ENCODE data around the gene ITGB3BP.

The ITGB3BP gene

DNA sequence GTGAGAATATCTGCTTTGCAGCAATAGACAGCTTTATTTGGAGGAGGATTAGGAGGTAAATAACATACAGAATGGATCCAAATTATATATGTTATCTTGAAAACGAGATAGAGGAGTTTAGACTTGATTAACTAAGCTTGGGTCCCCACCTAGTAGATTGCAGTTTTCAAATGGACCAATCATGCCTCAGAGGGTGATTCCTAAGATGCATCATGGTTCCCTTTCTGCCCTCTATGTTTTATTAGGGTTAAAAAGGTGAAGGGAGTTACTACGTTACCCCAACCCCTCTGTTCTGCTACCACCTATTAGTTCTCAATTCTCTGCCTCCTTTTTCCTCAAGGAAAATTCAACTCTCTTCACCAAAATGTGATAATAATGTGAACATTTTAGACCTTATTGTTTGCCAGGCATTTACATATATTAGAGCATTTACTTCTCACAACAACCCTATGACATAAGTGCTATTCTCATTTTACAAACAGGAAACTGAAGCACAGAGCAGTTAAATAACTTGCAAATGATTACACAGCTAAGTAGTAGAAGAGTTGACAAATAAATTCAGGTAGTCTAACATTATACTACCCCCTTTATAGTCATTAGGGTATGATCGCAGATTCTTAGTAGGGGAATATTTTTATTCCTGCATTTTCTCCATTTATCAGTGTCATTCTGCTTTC lies 46.8 kb upstream of the ITGB3BP start:
- no peaks in the 10 kb centered on the region for H3K4me1 ChIP-seq (ENCODE audit: control insufficient read depth, insufficient read depth, low read length)
- no peaks in the 10 kb centered on the region; a peak in 1 of 3 replicates for H3K36me3 ChIP-seq (ENCODE audit: control insufficient read depth in 2 of 2, insufficient read depth in 1 of 2, low read length in 2 of 2)
- H3K9me3 ChIP-seq (ENCODE audit: control insufficient read depth, insufficient read depth, low read depth, low read length): no peaks in the 10 kb centered on the region
- POLR2A ChIA-PET: no interaction called here
- no peak overlapping the region for H3K4me3 ChIP-seq (ENCODE audit: low read depth, low read length)
- H3K27ac ChIP-seq (ENCODE audit: extremely low read depth, low read depth, low read length): no peak overlapping the region
- TF ChIP-seq ZNF302 (tag by site-specific recombination; IDR thresholded peaks at IDR 0.05; ENCODE audit: low read depth): no peak
- no peak for TF ChIP-seq ZNF155 (tag by site-specific recombination; IDR thresholded peaks at IDR 0.05)
- TF ChIP-seq ZNF341 (tag by site-specific recombination; IDR thresholded peaks at IDR 0.05; ENCODE audit: low read depth): no peak
- CTCF ChIA-PET: interaction anchor here (0.6 kb wide), 1 partner anchor 15 kb away, joined by 3 read pairs; no protein-coding TSS in a partner anchor

DNA sequence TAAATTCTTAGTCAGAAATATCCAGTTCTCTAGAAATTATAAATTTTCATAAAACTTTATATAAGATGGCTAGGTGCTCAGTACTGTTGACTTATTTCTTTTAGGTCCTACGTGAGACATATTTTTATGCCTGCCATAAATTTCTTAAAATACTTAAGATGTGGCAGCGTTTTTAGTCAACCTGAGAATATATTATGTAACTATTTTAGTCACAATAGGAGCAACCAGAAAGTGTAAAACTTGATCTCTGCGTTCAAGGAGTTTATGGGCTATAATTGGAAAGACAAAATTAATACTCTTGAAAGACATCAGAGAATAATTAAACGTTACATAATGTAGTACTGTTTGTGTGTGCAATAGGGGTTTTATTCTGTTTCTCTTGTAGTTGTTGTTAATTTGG lies 46.0 kb upstream of the ITGB3BP start:
- ChIA-PET POLR2A (no interaction called here), CTCF (interaction anchor here (1.5 kb wide), 1 partner anchor 11 kb away, joined by 7 read pairs; no protein-coding TSS in a partner anchor)
- Histone ChIP-seq H3K27ac (ENCODE audit: extremely low read depth, low read depth, low read length) (no peak overlapping the region), H3K4me1 (ENCODE audit: control insufficient read depth, insufficient read depth, low read length) (no peaks in the 10 kb centered on the region), H3K9me3 (ENCODE audit: control insufficient read depth, insufficient read depth, low read depth, low read length) (no peaks in the 10 kb centered on the region), H3K36me3 (ENCODE audit: control insufficient read depth in 2 of 2, insufficient read depth in 1 of 2, low read length in 2 of 2) (no peaks in the 10 kb centered on the region; a peak in 1 of 3 replicates), H3K4me3 (ENCODE audit: low read depth, low read length) (no peak overlapping the region)
- TF ChIP-seq SETDB1 (IDR thresholded peaks at IDR 0.05; ENCODE audit: insufficient read length, low read length) (no peak), TRIM28 (IDR thresholded peaks at IDR 0.05; ENCODE audit: borderline replicate concordance, low read length) (no peak), ZNF791 (tag by site-specific recombination; IDR thresholded peaks at IDR 0.05) (no peak)
- TF ChIP-seq, protein P1, sequence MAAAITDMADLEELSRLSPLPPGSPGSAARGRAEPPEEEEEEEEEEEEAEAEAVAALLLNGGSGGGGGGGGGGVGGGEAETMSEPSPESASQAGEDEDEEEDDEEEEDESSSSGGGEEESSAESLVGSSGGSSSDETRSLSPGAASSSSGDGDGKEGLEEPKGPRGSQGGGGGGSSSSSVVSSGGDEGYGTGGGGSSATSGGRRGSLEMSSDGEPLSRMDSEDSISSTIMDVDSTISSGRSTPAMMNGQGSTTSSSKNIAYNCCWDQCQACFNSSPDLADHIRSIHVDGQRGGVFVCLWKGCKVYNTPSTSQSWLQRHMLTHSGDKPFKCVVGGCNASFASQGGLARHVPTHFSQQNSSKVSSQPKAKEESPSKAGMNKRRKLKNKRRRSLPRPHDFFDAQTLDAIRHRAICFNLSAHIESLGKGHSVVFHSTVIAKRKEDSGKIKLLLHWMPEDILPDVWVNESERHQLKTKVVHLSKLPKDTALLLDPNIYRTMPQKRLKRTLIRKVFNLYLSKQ (tag by site-specific recombination; IDR thresholded peaks at IDR 0.05; ENCODE audit: borderline replicate concordance): no peak
- TF ChIP-seq, protein P2, sequence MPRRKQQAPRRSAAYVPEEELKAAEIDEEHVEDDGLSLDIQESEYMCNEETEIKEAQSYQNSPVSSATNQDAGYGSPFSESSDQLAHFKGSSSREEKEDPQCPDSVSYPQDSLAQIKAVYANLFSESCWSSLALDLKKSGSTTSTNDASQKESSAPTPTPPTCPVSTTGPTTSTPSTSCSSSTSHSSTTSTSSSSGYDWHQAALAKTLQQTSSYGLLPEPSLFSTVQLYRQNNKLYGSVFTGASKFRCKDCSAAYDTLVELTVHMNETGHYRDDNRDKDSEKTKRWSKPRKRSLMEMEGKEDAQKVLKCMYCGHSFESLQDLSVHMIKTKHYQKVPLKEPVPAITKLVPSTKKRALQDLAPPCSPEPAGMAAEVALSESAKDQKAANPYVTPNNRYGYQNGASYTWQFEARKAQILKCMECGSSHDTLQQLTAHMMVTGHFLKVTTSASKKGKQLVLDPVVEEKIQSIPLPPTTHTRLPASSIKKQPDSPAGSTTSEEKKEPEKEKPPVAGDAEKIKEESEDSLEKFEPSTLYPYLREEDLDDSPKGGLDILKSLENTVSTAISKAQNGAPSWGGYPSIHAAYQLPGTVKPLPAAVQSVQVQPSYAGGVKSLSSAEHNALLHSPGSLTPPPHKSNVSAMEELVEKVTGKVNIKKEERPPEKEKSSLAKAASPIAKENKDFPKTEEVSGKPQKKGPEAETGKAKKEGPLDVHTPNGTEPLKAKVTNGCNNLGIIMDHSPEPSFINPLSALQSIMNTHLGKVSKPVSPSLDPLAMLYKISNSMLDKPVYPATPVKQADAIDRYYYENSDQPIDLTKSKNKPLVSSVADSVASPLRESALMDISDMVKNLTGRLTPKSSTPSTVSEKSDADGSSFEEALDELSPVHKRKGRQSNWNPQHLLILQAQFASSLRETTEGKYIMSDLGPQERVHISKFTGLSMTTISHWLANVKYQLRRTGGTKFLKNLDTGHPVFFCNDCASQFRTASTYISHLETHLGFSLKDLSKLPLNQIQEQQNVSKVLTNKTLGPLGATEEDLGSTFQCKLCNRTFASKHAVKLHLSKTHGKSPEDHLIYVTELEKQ (tag by site-specific recombination; IDR thresholded peaks at IDR 0.05; ENCODE audit: borderline replicate concordance): no peak
- TF ChIP-seq, protein P3, sequence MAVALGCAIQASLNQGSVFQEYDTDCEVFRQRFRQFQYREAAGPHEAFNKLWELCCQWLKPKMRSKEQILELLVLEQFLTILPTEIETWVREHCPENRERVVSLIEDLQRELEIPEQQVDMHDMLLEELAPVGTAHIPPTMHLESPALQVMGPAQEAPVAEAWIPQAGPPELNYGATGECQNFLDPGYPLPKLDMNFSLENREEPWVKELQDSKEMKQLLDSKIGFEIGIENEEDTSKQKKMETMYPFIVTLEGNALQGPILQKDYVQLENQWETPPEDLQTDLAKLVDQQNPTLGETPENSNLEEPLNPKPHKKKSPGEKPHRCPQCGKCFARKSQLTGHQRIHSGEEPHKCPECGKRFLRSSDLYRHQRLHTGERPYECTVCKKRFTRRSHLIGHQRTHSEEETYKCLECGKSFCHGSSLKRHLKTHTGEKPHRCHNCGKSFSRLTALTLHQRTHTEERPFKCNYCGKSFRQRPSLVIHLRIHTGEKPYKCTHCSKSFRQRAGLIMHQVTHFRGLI (tag by site-specific recombination; IDR thresholded peaks at IDR 0.05): no peak

DNA sequence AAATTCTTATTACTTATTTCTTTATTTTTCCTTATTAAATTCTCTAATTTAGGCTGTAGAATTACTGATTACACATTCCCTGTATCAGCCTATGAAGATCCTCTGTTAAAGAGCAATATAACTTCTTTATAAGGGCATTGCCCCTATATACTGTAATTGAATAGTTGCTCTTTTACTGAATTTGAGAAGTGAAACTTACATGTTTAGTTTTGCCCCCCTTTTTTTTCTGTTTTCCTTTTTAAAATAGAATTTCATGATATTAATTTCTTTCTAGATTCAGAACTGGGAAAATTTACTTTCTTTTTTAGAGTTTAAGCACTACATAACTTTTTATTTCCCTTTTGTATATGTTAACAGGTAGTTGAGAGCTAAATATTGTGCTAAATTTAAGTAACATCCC lies 40.7 kb upstream of the ITGB3BP start:
- Histone ChIP-seq H3K4me1 (ENCODE audit: control insufficient read depth, insufficient read depth, low read length) (no peaks in the 10 kb centered on the region), H3K4me3 (ENCODE audit: low read depth, low read length) (no peak overlapping the region), H3K36me3 (ENCODE audit: control insufficient read depth in 2 of 2, insufficient read depth in 1 of 2, low read length in 2 of 2) (peaks cover 0 to 4% of the 10 kb centered on the region in 2 experiments; a peak in 2 of 3 replicates), H3K9me3 (ENCODE audit: control insufficient read depth, insufficient read depth, low read depth, low read length) (no peaks in the 10 kb centered on the region), H3K27ac (ENCODE audit: extremely low read depth, low read depth, low read length) (no peak overlapping the region)
- no peak for TF ChIP-seq ZNF777 (tag by site-specific recombination; IDR thresholded peaks at IDR 0.05; ENCODE audit: borderline replicate concordance)
- ChIA-PET CTCF (interaction anchor here (0.7 to 1.1 kb wide), 2 partner anchors 8 to 10 kb away, joined by 3 read pairs; no protein-coding TSS in a partner anchor), POLR2A (no interaction called here)

Measured in HEK293 (cell line).